Neural cell (in vitro differentiated cells): ENCODE measurements around the gene CPNE2.

ENCODE experiments used
- EP300 ChIP-seq: fragments of 450-650 bp; conservative IDR thresholded peaks from 2 replicates; pipeline ENCODE4 v1.6.1; 2014; ENCODE audit warnings: antibody characterized with exemption, mild to moderate bottlenecking, moderate library complexity; ENCODE audit not compliant: poor library complexity, severe bottlenecking
- EZH2 ChIP-seq: fragments of 200-600, 300-800 bp; shearing (Covaris generic), sonication (generic); IDR thresholded peaks from 2 replicates; pipeline ENCODE4 v1.6.1; 2014; ENCODE audit warnings: antibody characterized with exemption, low read length, borderline replicate concordance, mild to moderate bottlenecking; ENCODE audit not compliant: insufficient read depth, poor library complexity, severe bottlenecking
- POLR2AphosphoS5 ChIP-seq: IDR thresholded peaks from 2 replicates; pipeline ENCODE4 v1.6.1; 2012
- RAD21 ChIP-seq: fragments of 450-650 bp; conservative IDR thresholded peaks from 2 replicates; pipeline ENCODE4 v1.6.1; 2014; ENCODE audit warnings: antibody characterized with exemption, mild to moderate bottlenecking, moderate library complexity
- SMC3 ChIP-seq: fragments of 450-650 bp; conservative IDR thresholded peaks from 2 replicates; pipeline ENCODE4 v1.6.1; 2014; ENCODE audit warnings: antibody characterized with exemption, mild to moderate bottlenecking, moderate library complexity; ENCODE audit not compliant: poor library complexity
- TAF1 ChIP-seq: IDR thresholded peaks from 2 replicates; pipeline ENCODE4 v1.6.1; 2012; ENCODE audit warnings: low read depth
- TF ChIP-seq, protein P1 (sequence below): fragments of 450-650 bp; IDR thresholded peaks from 2 replicates; pipeline ENCODE4 v1.5.1; 2014; ENCODE audit warnings: antibody characterized with exemption, mild to moderate bottlenecking, moderate library complexity; ENCODE audit not compliant: poor library complexity, severe bottlenecking
- TF ChIP-seq, protein P2 (sequence below): IDR thresholded peaks from 2 replicates; pipeline ENCODE4 v1.6.1; 2012; ENCODE audit warnings: borderline replicate concordance

GRCh38 chr16:57125376-57125775, 33.0 kb downstream of the CPNE2 start:
- TF ChIP-seq RAD21, result no peak
- TF ChIP-seq, protein P1, sequence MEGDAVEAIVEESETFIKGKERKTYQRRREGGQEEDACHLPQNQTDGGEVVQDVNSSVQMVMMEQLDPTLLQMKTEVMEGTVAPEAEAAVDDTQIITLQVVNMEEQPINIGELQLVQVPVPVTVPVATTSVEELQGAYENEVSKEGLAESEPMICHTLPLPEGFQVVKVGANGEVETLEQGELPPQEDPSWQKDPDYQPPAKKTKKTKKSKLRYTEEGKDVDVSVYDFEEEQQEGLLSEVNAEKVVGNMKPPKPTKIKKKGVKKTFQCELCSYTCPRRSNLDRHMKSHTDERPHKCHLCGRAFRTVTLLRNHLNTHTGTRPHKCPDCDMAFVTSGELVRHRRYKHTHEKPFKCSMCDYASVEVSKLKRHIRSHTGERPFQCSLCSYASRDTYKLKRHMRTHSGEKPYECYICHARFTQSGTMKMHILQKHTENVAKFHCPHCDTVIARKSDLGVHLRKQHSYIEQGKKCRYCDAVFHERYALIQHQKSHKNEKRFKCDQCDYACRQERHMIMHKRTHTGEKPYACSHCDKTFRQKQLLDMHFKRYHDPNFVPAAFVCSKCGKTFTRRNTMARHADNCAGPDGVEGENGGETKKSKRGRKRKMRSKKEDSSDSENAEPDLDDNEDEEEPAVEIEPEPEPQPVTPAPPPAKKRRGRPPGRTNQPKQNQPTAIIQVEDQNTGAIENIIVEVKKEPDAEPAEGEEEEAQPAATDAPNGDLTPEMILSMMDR, result no peak
- no peak for TF ChIP-seq EZH2
- no peak for TF ChIP-seq TAF1
- TF ChIP-seq, protein P2, sequence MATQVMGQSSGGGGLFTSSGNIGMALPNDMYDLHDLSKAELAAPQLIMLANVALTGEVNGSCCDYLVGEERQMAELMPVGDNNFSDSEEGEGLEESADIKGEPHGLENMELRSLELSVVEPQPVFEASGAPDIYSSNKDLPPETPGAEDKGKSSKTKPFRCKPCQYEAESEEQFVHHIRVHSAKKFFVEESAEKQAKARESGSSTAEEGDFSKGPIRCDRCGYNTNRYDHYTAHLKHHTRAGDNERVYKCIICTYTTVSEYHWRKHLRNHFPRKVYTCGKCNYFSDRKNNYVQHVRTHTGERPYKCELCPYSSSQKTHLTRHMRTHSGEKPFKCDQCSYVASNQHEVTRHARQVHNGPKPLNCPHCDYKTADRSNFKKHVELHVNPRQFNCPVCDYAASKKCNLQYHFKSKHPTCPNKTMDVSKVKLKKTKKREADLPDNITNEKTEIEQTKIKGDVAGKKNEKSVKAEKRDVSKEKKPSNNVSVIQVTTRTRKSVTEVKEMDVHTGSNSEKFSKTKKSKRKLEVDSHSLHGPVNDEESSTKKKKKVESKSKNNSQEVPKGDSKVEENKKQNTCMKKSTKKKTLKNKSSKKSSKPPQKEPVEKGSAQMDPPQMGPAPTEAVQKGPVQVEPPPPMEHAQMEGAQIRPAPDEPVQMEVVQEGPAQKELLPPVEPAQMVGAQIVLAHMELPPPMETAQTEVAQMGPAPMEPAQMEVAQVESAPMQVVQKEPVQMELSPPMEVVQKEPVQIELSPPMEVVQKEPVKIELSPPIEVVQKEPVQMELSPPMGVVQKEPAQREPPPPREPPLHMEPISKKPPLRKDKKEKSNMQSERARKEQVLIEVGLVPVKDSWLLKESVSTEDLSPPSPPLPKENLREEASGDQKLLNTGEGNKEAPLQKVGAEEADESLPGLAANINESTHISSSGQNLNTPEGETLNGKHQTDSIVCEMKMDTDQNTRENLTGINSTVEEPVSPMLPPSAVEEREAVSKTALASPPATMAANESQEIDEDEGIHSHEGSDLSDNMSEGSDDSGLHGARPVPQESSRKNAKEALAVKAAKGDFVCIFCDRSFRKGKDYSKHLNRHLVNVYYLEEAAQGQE, result no peak
- no peak for TF ChIP-seq POLR2AphosphoS5
- TF ChIP-seq SMC3, result no peak
- no peak for TF ChIP-seq EP300
